CD14-positive monocyte (primary cell): Measurements from ENCODE around the gene MT1X. TPM values are rescaled to one million over a fixed set of nuclear protein-coding genes. Genes with fewer than 3 reads are reported as not detected.

Source experiments
- DNase-seq, 3 donors: peaks; one replicate each; pipeline ENCODE4 v3.0.0-alpha.2; 2011 to 2022
- H2AFZ ChIP-seq: 2 replicates; pipeline ENCODE4 v1.6.0; 2012; ENCODE audit warnings: mild to moderate bottlenecking, low read depth, low read length, inconsistent platforms; ENCODE audit not compliant: insufficient read depth, poor library complexity, severe bottlenecking
- H3K27ac ChIP-seq, 2 donors: 1 replicate in 1 of 2; 2 replicates in 1 of 2; pipeline ENCODE4 v1.5.1; 2012 to 2013; ENCODE audit warnings: low read length in 2 of 2, control low read depth in 1 of 2, inconsistent platforms in 1 of 2, low read depth in 1 of 2, mild to moderate bottlenecking in 1 of 2
- H3K27me3 ChIP-seq, 2 donors: one replicate each; pipeline versions ENCODE4 v1.6.0 to v1.6.1; 2011 to 2013; ENCODE audit warnings: low read length in 2 of 2; ENCODE audit not compliant: control insufficient read depth in 2 of 2, insufficient read depth in 2 of 2
- H3K36me3 ChIP-seq, 2 donors: replicated peaks in 1 of 2; 1 replicate in 1 of 2; 2 replicates in 1 of 2; pipeline versions ENCODE4 v1.5.1 to v1.6.1; 2012 to 2013; ENCODE audit warnings: low read length in 2 of 2, control low read depth in 1 of 2, inconsistent platforms in 1 of 2, mild to moderate bottlenecking in 1 of 2; ENCODE audit not compliant: insufficient read depth in 2 of 2, control insufficient read depth in 1 of 2
- H3K4me1 ChIP-seq, 2 donors: 1 replicate in 1 of 2; 2 replicates in 1 of 2; pipeline versions ENCODE4 v1.5.1 to v1.6.1; 2012 to 2013; ENCODE audit warnings: low read length in 2 of 2, control low read depth in 1 of 2, inconsistent platforms in 1 of 2, mild to moderate bottlenecking in 1 of 2, moderate library complexity in 1 of 2; ENCODE audit not compliant: insufficient read depth in 2 of 2, control insufficient read depth in 1 of 2
- H3K4me2 ChIP-seq: replicated peaks from 2 replicates; pipeline ENCODE3; 2012; ENCODE audit warnings: low read length, moderate library complexity, mild to moderate bottlenecking; ENCODE audit not compliant: poor library complexity, severe bottlenecking; ENCODE audit errors: extremely low read depth
- H3K4me3 ChIP-seq, 3 experiments: fragments of 200-600 bp in 1 of 3; sonication (generic) in 1 of 3; replicated peaks in 1 of 3; 1 replicate in 2 of 3; 2 replicates in 1 of 3; pipeline ENCODE4 v1.5.1; 2011 to 2013; ENCODE audit warnings: low read length in 3 of 3, mild to moderate bottlenecking in 3 of 3, control low read depth in 2 of 3, low read depth in 2 of 3, inconsistent platforms in 1 of 3, moderate library complexity in 1 of 3
- H3K79me2 ChIP-seq: 2 replicates; pipeline ENCODE4 v1.6.0; 2012; ENCODE audit warnings: mild to moderate bottlenecking, control low read depth, inconsistent platforms, low read length, moderate library complexity; ENCODE audit not compliant: insufficient read depth
- H3K9ac ChIP-seq: 2 replicates; pipeline ENCODE4 v1.6.0; 2017; ENCODE audit warnings: low read length, mild to moderate bottlenecking; ENCODE audit not compliant: insufficient read depth, poor library complexity, severe bottlenecking
- H3K9me3 ChIP-seq, 2 donors: replicated peaks in 1 of 2; 1 replicate in 1 of 2; 2 replicates in 1 of 2; pipeline versions ENCODE4 v1.5.1 to v1.6.1; 2012 to 2013; ENCODE audit warnings: low read length in 2 of 2, control low read depth in 1 of 2; ENCODE audit not compliant: control insufficient read depth in 1 of 2, insufficient read depth in 1 of 2
- H4K20me1 ChIP-seq: 2 replicates; pipeline ENCODE4 v1.6.0; 2012; ENCODE audit warnings: mild to moderate bottlenecking, low read length, control low read depth, moderate library complexity; ENCODE audit not compliant: insufficient read depth
- H3K27ac Mint-ChIP-seq, 7 donors: one replicate each; pipeline ENCODE4 v1.8.0; 2020; ENCODE audit warnings: mild to moderate bottlenecking in 7 of 7, mixed read lengths in 7 of 7, moderate library complexity in 6 of 7, inconsistent platforms in 2 of 7
- H3K27me3 Mint-ChIP-seq, 3 donors: one replicate each; pipeline ENCODE4 v1.8.0; 2021 to 2022; ENCODE audit warnings: low read depth in 3 of 3, mild to moderate bottlenecking in 3 of 3, mixed read lengths in 3 of 3, moderate library complexity in 3 of 3, inconsistent platforms in 1 of 3
- H3K36me3 Mint-ChIP-seq, 2 donors: one replicate each; pipeline ENCODE4 v1.8.0; 2020; ENCODE audit warnings: mixed read lengths in 2 of 2, inconsistent platforms in 1 of 2, mild to moderate bottlenecking in 1 of 2
- H3K4me1 Mint-ChIP-seq: one replicate; pipeline ENCODE4 v1.8.0; 2020; ENCODE audit warnings: mild to moderate bottlenecking, mixed read lengths
- H3K4me3 Mint-ChIP-seq, 2 donors: one replicate each; pipeline ENCODE4 v1.8.0; 2020; ENCODE audit warnings: mild to moderate bottlenecking in 2 of 2, mixed read lengths in 2 of 2, moderate library complexity in 1 of 2
- H3K9me3 Mint-ChIP-seq, 7 donors: one replicate each; pipeline ENCODE4 v1.8.0; 2020 to 2022; ENCODE audit warnings: mixed read lengths in 7 of 7, mild to moderate bottlenecking in 6 of 7, moderate library complexity in 6 of 7, inconsistent platforms in 2 of 7
- WGBS: methylation state at CpG from one replicate; pipeline ENCODE4 v1.1.5; 2013; ENCODE audit warnings: missing lambda C conversion rate; ENCODE audit not compliant: insufficient coverage; 5-methylcytosine and 5-hydroxymethylcytosine counted together
- intact Hi-C, 2 donors: fragments of 100-400 bp; cut with micrococcal nuclease; formaldehyde crosslinking; loops; one replicate each; pipeline versions ENCODE4 v1.15.0 to v1.15.1; 2023
- polyA plus RNA-seq, 3 donors: library from polyadenylated mRNA; depleted of rRNA in 1 of 3; unstranded in 2 of 3; stranded (reverse) in 1 of 3; fragments of 300-500 nt in 2 of 3; fragments of >200 nt in 1 of 3; fragmentation: Illumina TruSeq in 2 of 3; gene quantifications; 1 replicate in 2 of 3; 2 replicates in 1 of 3; pipeline ENCODE4 v1.2.3, GENCODE V29; 2012 to 2021
- TF ChIP-seq, protein P1 (sequence below): fragments of 200-600 bp; IDR thresholded peaks from one replicate; pipeline ENCODE4 v1.8.0; 2022; ENCODE audit warnings: antibody characterized with exemption, mild to moderate bottlenecking

MT1X gene
- polyA plus RNA-seq, 3 donors, result 34.5 to 87.9 (median 55.4) TPM

DNA sequence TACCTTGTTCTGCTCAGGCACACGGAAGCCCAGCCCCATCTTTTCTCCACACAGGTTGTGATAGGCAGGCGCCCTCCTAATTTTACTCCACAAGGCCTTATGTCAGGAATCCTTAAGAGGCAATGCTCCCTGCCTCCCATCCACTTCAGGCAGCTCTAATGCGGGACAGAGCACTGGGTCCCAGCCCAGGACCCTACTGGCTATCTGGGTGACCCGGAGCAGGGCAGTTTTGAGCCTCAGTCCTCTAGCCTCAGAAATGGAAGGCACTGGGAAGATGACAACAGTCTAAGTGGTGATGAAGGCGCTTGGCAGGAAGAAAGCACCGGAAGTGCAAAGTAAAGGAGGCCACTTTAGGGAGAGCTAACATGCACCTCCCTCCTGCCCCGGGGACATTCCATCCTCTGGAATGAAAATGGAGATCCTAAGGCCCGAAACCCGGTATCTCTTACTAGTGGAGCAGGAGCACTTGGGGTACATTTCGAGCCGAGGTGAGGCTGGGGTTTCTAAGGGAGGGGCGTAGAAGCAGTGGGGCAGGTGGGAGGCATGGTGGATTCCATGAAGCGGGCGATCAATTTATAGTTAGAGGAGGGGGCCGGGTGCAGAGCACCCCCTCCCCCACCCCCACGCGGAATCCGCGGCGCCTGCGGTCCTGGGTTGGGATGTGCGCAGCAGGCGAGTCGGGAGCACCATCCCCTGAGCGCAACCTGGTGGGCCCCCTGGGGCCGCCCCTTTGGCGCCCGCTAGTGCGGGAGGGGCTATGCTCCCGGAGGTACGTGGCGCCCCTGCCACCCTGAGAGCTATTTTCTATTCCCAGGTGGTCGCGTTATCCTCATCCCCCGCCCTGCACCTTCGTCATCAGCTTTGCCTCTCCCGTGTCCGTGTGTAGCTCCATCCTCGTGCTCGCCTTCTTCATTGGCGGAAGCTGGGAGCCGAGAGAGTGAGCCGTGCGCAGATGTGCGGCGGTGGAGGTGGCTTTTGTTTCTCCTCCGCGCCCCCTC, 19.6 kb upstream of the MT1X start:
- DNase-seq, result no peak
- Histone ChIP-seq H3K4me1 (peaks cover 8 to 16% of the 10 kb centered on the region in 2 donors), H3K4me2 (no peak overlapping the region), H3K27me3 (peaks cover 50 to 77% of the 10 kb centered on the region in 2 donors), H3K36me3 (no peaks in the 10 kb centered on the region), H3K9ac (no peak overlapping the region), H4K20me1 (no peaks in the 10 kb centered on the region), H3K27ac (no peak overlapping the region), H3K79me2 (no peaks in the 10 kb centered on the region), H3K9me3 (peaks cover 0 to 15% of the 10 kb centered on the region in 2 donors), H3K4me3 (no peak overlapping the region), H2AFZ (no peak overlapping the region)
- peak overlapping the region; percentile 28 to 75 for H3K4me3 Mint-ChIP-seq
- H3K36me3 Mint-ChIP-seq, result peaks cover 24 to 27% of the 10 kb centered on the region in 2 donors
- intact Hi-C loops, result no loop called here
- TF ChIP-seq, protein P1, sequence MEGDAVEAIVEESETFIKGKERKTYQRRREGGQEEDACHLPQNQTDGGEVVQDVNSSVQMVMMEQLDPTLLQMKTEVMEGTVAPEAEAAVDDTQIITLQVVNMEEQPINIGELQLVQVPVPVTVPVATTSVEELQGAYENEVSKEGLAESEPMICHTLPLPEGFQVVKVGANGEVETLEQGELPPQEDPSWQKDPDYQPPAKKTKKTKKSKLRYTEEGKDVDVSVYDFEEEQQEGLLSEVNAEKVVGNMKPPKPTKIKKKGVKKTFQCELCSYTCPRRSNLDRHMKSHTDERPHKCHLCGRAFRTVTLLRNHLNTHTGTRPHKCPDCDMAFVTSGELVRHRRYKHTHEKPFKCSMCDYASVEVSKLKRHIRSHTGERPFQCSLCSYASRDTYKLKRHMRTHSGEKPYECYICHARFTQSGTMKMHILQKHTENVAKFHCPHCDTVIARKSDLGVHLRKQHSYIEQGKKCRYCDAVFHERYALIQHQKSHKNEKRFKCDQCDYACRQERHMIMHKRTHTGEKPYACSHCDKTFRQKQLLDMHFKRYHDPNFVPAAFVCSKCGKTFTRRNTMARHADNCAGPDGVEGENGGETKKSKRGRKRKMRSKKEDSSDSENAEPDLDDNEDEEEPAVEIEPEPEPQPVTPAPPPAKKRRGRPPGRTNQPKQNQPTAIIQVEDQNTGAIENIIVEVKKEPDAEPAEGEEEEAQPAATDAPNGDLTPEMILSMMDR, result no peak
- H3K27ac Mint-ChIP-seq, result no peak overlapping the region
- H3K9me3 Mint-ChIP-seq, result peaks cover 0 to 6% (median 2%) of the 10 kb centered on the region in 7 donors
- 7% methylated on average over 33 of the region's 48 CpGs for WGBS
- H3K27me3 Mint-ChIP-seq, result peaks cover 68 to 78% (median 76%) of the 10 kb centered on the region in 3 donors
- peaks cover 19% of the 10 kb centered on the region for H3K4me1 Mint-ChIP-seq

DNA sequence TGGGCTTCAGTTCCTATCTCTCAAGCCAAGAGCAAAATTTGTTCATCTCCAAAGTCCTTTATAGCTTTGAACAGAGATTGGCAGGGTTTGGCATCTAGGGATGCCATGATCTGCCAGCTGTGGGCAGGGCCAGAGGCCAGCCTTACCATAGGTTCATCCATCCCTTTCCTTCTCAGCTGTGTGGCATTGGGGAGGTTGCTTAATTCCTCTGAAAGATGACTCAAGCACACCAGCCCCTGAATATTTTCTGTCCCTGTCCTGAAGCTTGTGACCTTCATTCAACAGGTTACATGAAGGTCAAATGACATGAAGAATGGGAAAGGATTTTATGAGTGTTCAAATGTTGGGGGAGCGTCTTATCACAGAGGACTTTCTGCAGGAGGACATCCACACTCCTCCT, 17.8 kb upstream of the MT1X start:
- peak overlapping the region in 1 of 2 donors; percentile 71 for H3K4me3 Mint-ChIP-seq

More for the DNA sequence above, 17.8 kb upstream of the MT1X start:
- Mint-ChIP-seq H3K27me3 (peaks cover 85 to 89% (median 85%) of the 10 kb centered on the region in 3 donors), H3K36me3 (peaks cover 18 to 20% of the 10 kb centered on the region in 2 donors), H3K4me1 (peaks cover 22% of the 10 kb centered on the region), H3K9me3 (peaks cover 0 to 11% (median 4%) of the 10 kb centered on the region in 7 donors), H3K27ac (peak overlapping the region in 1 of 7 donors; percentile 11)
- no CpG with 5 or more reads among the region's 1 CpG for WGBS
- H2AFZ ChIP-seq, result no peak overlapping the region
- TF ChIP-seq, protein P1, result no peak
- no peaks in the 10 kb centered on the region for H4K20me1 ChIP-seq
- no peak overlapping the region for H3K4me3 ChIP-seq
- H3K9me3 ChIP-seq, result peaks cover 0 to 29% of the 10 kb centered on the region in 2 donors
- H3K27me3 ChIP-seq, result peaks cover 67 to 91% of the 10 kb centered on the region in 2 donors
- no peaks in the 10 kb centered on the region for H3K79me2 ChIP-seq
- peaks cover 5 to 13% of the 10 kb centered on the region in 2 donors for H3K4me1 ChIP-seq
- no peak for DNase-seq
- H3K9ac ChIP-seq, result no peak overlapping the region
- no peaks in the 10 kb centered on the region for H3K36me3 ChIP-seq
- H3K27ac ChIP-seq, result no peak overlapping the region
- intact Hi-C loops, result no loop called here
- no peak overlapping the region for H3K4me2 ChIP-seq
